ENCODE results near the gene YPEL3. TPM values are rescaled to one million over a fixed set of nuclear protein-coding genes. Genes with fewer than 3 reads are reported as not detected.

Gene YPEL3
- total and polyA plus RNA-seq, 2 of the 8 experiments (the other 6 are each of a cell fraction or from before 2014, with no cell fraction given), result 40.3 to 53.3 TPM

DNA sequence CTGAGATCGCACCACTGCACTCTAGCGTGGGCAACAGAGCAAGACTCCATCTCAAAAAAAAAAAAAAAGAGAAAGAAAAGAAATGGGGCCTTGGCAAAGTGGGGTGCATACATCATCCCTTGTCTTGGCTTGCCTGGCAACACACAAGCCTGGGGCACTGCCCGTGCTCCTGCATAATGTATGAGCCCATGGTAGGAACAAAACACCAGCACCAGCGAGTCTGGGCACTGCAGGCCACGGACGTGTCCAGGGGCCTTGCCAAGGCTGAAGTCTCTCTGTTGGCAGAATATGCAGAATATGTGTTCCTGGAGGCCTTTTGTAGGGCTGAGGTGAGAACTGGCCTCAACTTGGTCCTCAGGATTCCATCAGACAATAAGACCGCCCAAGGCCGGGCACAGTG lies 46.1 kb downstream of the YPEL3 start (continued):
- TF ChIP-seq, protein P1, sequence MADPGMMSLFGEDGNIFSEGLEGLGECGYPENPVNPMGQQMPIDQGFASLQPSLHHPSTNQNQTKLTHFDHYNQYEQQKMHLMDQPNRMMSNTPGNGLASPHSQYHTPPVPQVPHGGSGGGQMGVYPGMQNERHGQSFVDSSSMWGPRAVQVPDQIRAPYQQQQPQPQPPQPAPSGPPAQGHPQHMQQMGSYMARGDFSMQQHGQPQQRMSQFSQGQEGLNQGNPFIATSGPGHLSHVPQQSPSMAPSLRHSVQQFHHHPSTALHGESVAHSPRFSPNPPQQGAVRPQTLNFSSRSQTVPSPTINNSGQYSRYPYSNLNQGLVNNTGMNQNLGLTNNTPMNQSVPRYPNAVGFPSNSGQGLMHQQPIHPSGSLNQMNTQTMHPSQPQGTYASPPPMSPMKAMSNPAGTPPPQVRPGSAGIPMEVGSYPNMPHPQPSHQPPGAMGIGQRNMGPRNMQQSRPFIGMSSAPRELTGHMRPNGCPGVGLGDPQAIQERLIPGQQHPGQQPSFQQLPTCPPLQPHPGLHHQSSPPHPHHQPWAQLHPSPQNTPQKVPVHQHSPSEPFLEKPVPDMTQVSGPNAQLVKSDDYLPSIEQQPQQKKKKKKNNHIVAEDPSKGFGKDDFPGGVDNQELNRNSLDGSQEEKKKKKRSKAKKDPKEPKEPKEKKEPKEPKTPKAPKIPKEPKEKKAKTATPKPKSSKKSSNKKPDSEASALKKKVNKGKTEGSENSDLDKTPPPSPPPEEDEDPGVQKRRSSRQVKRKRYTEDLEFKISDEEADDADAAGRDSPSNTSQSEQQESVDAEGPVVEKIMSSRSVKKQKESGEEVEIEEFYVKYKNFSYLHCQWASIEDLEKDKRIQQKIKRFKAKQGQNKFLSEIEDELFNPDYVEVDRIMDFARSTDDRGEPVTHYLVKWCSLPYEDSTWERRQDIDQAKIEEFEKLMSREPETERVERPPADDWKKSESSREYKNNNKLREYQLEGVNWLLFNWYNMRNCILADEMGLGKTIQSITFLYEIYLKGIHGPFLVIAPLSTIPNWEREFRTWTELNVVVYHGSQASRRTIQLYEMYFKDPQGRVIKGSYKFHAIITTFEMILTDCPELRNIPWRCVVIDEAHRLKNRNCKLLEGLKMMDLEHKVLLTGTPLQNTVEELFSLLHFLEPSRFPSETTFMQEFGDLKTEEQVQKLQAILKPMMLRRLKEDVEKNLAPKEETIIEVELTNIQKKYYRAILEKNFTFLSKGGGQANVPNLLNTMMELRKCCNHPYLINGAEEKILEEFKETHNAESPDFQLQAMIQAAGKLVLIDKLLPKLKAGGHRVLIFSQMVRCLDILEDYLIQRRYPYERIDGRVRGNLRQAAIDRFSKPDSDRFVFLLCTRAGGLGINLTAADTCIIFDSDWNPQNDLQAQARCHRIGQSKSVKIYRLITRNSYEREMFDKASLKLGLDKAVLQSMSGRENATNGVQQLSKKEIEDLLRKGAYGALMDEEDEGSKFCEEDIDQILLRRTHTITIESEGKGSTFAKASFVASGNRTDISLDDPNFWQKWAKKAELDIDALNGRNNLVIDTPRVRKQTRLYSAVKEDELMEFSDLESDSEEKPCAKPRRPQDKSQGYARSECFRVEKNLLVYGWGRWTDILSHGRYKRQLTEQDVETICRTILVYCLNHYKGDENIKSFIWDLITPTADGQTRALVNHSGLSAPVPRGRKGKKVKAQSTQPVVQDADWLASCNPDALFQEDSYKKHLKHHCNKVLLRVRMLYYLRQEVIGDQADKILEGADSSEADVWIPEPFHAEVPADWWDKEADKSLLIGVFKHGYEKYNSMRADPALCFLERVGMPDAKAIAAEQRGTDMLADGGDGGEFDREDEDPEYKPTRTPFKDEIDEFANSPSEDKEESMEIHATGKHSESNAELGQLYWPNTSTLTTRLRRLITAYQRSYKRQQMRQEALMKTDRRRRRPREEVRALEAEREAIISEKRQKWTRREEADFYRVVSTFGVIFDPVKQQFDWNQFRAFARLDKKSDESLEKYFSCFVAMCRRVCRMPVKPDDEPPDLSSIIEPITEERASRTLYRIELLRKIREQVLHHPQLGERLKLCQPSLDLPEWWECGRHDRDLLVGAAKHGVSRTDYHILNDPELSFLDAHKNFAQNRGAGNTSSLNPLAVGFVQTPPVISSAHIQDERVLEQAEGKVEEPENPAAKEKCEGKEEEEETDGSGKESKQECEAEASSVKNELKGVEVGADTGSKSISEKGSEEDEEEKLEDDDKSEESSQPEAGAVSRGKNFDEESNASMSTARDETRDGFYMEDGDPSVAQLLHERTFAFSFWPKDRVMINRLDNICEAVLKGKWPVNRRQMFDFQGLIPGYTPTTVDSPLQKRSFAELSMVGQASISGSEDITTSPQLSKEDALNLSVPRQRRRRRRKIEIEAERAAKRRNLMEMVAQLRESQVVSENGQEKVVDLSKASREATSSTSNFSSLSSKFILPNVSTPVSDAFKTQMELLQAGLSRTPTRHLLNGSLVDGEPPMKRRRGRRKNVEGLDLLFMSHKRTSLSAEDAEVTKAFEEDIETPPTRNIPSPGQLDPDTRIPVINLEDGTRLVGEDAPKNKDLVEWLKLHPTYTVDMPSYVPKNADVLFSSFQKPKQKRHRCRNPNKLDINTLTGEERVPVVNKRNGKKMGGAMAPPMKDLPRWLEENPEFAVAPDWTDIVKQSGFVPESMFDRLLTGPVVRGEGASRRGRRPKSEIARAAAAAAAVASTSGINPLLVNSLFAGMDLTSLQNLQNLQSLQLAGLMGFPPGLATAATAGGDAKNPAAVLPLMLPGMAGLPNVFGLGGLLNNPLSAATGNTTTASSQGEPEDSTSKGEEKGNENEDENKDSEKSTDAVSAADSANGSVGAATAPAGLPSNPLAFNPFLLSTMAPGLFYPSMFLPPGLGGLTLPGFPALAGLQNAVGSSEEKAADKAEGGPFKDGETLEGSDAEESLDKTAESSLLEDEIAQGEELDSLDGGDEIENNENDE (IDR thresholded peaks at IDR 0.05; ENCODE audit: insufficient replicate concordance, low read length), result no peak
- TF ChIP-seq TCF12 (IDR thresholded peaks at IDR 0.05; ENCODE audit: low read depth, low read length) (no peak), TEAD4 (IDR thresholded peaks at IDR 0.05; ENCODE audit: low read depth, low read length) (no peak), PHF8 (conservative IDR thresholded peaks at IDR 0.05; ENCODE audit: low read depth, low read length) (no peak), BRCA1 (IDR thresholded peaks at IDR 0.05; ENCODE audit: low read depth, low read length) (no peak), HDAC6 (IDR thresholded peaks at IDR 0.05; ENCODE audit: low read depth, low read length) (no peak), SIX5 (IDR thresholded peaks at IDR 0.05; ENCODE audit: low read depth, low read length) (no peak), BCL11A (IDR thresholded peaks at IDR 0.05; ENCODE audit: low read depth in 2 of 2, low read length in 2 of 2) (no peak), HDAC2 (IDR thresholded peaks at IDR 0.05; ENCODE audit: borderline replicate concordance in 1 of 2, low read depth in 2 of 2, low read length in 2 of 2) (no peak), ZNF274 (IDR thresholded peaks at IDR 0.05; ENCODE audit: borderline replicate concordance, extremely low read depth, low read length) (no peak), POLR2AphosphoS5 (IDR thresholded peaks at IDR 0.05; ENCODE audit: low read depth, low read length) (no peak), CHD1 (IDR thresholded peaks at IDR 0.05; ENCODE audit: low read depth, low read length) (no peak), CBX8 (IDR thresholded peaks at IDR 0.05; ENCODE audit: borderline replicate concordance, low read depth, low read length) (no peak)
